Tibial nerve (tissue), 4 donors: ENCODE measurements around the gene CSNK1E.

Experiments
- EP300 ChIP-seq, 2 donors: sonication (generic); formaldehyde crosslinking; IDR thresholded peaks; one replicate each; pipeline ENCODE4 v1.6.1; 2017; ENCODE audit warnings: antibody characterized with exemption in 2 of 2, mild to moderate bottlenecking in 1 of 2
- POLR2A ChIP-seq, 2 donors: fragments of 450-650 bp; IDR thresholded peaks; one replicate each; pipeline ENCODE4 v1.6.1; 2017; ENCODE audit warnings: antibody characterized with exemption in 2 of 2, mild to moderate bottlenecking in 2 of 2, moderate library complexity in 2 of 2
- TF ChIP-seq, protein P1 (sequence below), 5 experiments: fragments of 200-600 bp in 3 of 5; fragments of 450-650 bp in 2 of 5; sonication (generic) in 3 of 5; IDR thresholded peaks; one replicate each; pipeline ENCODE4 v1.5.1; 2016 to 2019; ENCODE audit warnings: antibody characterized with exemption in 5 of 5, mild to moderate bottlenecking in 3 of 5, moderate library complexity in 2 of 5

GRCh38 chr22:38311323-38311620 is 6.0 kb downstream of the CSNK1E start:
- TF ChIP-seq POLR2A (IDR thresholded peaks at IDR 0.05) = no peak
- TF ChIP-seq, protein P1, sequence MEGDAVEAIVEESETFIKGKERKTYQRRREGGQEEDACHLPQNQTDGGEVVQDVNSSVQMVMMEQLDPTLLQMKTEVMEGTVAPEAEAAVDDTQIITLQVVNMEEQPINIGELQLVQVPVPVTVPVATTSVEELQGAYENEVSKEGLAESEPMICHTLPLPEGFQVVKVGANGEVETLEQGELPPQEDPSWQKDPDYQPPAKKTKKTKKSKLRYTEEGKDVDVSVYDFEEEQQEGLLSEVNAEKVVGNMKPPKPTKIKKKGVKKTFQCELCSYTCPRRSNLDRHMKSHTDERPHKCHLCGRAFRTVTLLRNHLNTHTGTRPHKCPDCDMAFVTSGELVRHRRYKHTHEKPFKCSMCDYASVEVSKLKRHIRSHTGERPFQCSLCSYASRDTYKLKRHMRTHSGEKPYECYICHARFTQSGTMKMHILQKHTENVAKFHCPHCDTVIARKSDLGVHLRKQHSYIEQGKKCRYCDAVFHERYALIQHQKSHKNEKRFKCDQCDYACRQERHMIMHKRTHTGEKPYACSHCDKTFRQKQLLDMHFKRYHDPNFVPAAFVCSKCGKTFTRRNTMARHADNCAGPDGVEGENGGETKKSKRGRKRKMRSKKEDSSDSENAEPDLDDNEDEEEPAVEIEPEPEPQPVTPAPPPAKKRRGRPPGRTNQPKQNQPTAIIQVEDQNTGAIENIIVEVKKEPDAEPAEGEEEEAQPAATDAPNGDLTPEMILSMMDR (IDR thresholded peaks at IDR 0.05) = no peak
- no peak for TF ChIP-seq EP300 (IDR thresholded peaks at IDR 0.05)
